HG03520 (cell line): ENCODE measurements around the gene PPP1CA.
A peak's percentile ranks its signal among the peaks of the same experiment; 100 is the strongest.
"Not testable (repeated sequence)": the region's sequence is repeated elsewhere in the genome, so short reads cannot be mapped to it uniquely, and the experiment has no call there.

Experiments
- ATAC-seq: cut with Tn5 transposase; IDR thresholded peaks from one replicate; pipeline ENCODE4 v1.9.1; 2021; ENCODE audit warnings: mild to moderate bottlenecking, moderate library complexity; ENCODE audit not compliant: unreplicated experiment

PPP1CA gene

GRCh38 chr11:67405196-67405567, 3.5 kb upstream of the PPP1CA start:
- no peak for ATAC-seq

- ATAC-seq = no peak
Observed at GRCh38 chr11:67404515-67405195, 3.0 kb upstream of the PPP1CA start.

DNA sequence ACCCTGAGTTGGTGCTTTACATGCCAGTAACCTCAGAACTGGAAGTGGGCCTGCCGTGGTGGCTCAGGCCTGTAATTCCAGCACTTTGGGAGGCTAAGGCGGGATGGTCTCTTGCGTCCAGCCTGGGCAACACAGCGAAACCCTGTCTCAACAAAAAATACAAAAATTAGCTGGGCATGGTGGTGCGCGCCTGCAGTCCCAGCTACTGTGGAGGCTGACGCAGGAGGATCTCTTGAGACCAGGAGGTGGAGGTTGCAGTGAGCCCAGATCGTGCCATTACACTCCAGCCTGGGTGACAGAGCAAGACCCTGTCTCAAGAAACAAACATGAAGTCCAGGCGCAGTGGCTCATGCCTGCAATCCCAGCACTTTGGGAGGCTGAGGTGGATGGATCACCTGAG, 1.4 kb upstream of the PPP1CA start:
- not testable (repeated sequence) for ATAC-seq

DNA sequence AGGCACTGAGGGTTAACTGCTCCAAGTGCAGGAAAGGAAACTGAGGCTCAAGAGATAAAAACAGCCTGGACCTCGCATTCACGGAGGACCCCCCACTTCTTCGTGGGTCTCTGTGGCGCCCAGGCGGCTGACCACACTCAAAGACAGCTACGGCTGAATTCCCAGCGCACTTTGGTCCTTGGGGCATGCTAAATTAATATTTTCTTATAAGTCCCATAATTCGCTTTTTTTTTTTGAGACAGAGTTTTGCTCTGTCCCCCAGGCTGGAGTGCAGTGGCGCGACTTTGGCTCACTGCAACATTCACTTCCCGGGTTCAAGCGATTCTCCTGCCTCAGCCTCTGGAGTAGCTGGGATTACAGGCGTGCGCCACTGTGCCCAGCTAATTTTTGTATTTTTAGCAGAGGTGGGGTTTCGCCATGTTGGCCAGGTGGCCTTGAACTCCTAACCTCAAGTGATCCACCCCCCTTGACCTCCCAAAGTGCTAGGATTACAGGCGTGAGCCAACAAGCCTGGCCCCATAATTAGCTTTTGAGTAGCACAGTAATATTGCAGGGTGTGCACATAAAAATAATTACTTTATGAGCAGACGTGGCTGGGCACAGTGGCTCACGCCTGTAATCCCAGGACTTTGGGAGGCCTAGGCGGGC, 658 bp upstream of the PPP1CA start:
- not testable (repeated sequence) for ATAC-seq

DNA sequence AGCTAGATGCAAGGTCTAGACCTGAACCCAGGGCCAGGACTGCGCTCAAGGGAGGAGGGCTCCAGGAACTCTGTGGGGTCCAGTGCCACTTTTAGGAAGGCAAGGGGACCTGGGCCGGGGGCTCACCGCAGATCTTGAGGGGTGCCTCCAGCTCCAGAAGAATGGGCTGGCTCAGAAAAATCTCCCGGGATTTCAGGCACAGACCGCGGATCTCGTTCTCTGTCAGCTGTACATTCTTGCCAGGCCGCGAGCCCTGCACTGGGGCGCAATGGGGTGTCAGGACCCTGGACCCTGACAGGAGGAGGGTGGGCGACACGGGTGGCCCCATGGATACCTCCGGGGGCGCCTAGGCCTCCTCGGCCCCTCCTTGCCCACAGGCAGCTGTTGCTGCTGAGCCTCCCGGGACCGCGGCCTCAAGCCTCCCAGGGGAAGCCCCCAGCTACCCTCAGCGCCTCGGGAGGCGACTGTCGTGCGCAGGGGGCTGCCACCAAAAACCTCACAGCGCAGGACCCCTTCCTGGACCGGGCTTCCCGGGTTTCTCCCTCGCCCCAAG, 640 bp downstream of the PPP1CA start:
- peak; percentile 11 for ATAC-seq

- ATAC-seq = no peak
Observed at GRCh38 chr11:67400251-67400941, 1.3 kb downstream of the PPP1CA start.

DNA sequence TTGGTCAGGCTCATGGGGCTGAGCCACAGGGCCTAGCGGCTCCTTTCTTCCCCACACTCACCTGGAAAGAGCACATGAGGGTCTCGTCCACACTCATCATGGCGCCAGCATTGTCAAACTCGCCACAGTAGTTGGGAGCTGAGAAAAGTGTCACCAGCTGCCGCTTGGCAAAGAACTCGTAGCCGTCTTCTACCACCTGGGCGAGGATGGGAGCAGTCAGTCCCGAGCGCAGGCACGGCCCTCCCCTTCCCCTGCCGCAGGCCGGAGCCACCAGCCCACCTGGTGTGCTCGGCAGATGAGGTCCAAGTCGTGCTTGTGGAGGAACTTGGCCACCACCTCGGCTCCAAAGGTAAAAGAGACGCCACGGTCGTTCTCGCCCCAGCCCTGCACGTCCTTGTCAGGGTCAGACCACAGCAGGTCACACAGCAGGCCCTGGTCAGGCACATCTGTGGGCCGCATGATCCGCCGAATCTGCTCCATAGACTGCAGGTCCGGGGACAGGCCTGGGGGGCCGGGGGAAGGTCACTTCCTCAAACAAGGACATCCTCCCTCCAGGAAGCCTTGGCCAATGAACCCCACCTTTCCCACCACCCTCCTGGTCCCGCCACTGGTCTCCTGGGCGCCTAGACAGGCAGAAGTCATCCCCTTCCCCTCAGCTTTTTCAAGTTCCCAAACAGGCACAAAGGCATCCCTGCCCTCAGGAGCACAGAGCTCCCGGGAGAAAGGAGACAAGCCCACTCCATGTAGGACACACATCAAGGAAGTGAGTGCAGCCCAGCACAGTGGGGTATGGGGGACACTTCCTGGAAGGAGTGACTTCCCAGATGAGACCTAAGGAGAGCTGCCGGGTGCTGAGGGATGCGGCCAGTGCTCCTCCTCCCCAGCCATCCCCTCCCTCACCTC, 2.7 kb downstream of the PPP1CA start:
- no peak for ATAC-seq

DNA sequence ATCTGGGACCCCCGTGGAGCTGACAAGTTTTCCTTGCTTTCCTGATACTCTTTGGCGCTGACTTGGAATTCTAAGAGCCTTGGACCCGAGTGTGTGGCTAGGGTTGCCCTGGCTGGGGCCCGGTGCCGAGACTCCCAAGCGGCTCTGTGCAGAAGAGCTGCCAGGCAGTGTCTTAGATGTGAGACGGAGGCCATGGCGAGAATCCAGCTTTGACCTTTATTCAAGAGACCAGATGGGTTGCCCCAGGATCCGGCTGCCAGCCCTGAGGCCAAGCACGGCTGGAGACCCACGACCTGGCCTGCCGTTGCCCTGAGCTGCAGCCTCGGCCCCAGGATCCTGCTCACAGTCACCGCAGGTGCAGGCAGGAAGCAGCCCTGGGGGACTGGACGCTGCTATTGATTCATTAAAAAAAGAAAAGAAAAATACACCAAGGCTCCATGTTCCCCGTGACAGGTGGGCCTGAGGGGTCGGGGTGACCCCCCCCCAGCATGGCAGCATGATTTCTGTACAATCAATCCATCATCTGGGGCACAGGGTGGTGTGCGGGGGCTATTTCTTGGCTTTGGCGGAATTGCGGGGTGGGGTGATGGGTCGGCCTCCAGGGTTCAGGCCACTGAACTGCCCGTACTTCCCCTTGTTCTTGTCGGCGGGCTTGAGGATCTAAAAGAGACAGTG, 3.5 kb downstream of the PPP1CA start:
- no peak for ATAC-seq

GRCh38 chr11:67397536-67397935, 4.1 kb downstream of the PPP1CA start:
- no peak for ATAC-seq

DNA sequence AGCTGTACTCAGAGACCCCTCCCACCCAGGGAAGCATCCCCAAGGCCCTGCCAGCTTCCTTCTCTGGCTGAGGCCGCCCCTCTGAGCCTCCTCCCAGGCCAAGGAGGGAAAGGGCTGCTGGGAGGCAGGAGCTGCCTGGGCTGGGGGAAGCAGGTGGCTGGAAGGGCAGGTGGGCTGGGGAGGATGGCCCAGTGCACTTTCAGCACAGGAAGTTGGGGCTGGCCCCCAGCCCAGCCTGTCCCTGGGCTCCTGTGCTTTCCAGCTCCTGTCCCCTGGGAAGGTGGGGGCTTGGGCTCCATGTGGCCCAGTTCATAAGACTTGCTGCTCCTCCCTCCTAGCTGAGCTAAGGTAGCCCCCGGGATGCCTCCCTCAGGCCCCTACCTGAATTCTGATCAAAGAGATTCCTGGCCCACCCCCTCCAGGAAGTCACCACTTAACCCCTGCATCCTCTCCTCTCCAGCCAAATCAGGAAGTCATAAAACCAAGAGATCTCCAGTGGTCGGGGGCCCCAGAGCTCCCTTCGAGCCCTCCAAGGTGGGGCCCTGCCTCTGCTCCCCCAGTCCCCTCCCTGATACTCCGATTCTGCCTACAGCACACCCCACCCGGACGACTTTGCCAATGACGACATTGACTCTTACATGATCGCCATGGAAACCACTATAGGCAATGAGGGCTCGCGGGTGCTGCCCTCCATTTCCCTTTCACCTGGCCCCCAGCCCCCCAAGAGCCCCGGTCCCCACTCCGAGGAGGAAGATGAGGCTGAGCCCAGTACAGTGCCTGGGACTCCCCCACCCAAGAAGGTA, 4.9 kb downstream of the PPP1CA start:
- no peak for ATAC-seq

- ATAC-seq = no peak
Observed at GRCh38 chr11:67396259-67396581, 5.4 kb downstream of the PPP1CA start.

- no peak for ATAC-seq
Observed at GRCh38 chr11:67395555-67396258, 6.0 kb downstream of the PPP1CA start.

DNA sequence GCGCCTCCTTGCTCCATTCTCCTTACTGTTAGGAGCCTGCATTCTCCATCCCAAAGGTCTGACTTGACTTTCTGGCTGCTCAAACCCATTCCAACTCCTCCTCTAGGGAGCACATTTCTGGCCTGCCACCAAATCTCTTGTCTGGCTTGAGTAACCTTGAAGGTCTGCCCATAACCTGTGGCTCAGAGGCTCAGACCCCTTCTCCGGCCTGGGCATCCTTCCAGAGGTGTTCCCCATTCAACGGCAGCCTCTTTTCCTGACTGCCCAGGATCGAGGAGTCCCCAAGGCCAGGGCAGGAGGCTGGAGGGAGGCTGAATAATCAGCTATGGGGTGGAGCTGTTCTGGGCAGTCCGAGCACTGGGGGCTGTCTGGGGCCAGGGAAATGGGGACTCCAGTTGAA, 7.7 kb downstream of the PPP1CA start:
- ATAC-seq = no peak

GRCh38 chr11:67393437-67393836, 8.2 kb downstream of the PPP1CA start:
- ATAC-seq = no peak

DNA sequence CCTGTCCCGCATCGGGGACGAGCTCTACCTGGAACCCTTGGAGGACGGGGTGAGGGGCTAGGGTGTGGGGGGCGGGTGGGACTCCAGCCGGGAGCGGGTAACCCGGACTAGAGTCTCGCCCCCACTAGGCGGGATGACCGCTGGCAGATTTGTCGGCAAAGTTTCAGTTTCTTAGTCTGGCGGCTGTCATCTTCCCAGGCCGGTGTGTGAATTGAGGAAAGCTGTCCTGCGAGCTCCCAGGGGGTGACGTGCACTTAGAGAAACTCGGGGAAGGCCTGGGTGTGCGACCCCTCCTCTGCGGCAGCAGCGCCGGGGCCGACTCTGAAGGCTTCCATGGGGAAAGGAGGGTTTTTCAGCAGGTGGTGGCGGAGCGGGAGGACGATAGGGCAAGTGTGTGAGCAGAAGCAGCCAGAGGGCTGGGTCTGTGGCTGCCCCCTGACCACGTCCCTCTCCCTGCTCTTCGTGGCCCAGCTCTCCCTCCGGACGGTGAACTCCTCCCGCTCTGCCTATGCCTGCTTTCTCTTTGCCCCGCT, 9.4 kb downstream of the PPP1CA start:
- no peak for ATAC-seq

- ATAC-seq = peak; percentile 45
Observed at GRCh38 chr11:67391304-67392182, 10.1 kb downstream of the PPP1CA start, which contains the start of gene RAD9A. Gene RAD9A (plus strand): TSS chr11:67391986. CDS start chr11:67392045, 59 bp downstream.

DNA sequence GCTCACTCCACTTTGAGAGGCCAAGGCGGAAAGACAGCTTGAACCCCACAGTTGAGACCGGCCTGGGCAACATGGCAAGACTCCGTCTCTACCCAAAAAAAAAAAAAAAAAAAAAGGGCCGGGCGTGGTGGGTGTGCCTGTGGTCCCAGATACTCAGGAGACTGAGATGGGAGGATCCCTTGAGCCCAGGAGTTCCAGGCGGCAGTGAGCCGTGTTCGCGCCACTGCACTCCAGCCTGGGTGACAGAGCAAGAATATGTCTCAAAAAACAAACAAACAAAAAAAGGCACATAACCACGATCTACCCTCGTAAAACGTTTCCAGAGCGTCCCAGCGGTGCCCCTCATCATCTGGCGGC, 10.7 kb downstream of the PPP1CA start:
- ATAC-seq = no peak

DNA sequence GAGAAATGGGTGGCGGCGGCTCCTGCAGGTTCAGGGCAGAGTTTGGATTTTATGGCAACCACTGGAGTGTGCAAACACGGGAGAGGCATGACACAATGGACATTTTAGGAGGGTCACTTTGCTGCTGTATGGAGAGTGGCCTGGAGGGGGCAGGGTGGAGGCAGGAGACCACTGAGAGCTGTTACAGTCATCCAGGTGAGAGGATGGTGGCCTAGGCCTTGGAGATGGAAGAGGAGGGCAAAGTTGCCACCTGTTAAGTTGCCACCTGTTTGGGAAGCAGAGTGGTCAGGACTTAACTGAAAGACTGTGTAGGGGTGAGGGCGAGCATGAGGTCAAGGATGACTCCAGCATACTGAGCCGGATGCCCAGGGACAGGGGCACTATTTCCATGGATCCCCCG, 12.2 kb downstream of the PPP1CA start:
- ATAC-seq = no peak
